Activated naive CD4-positive, alpha-beta T cell treated with Interleukin-2 at 50 U/mL for 16 hours (primary cell): ENCODE measurements around the gene LGR6.

Experiments used
- DNase-seq: peaks from one replicate; pipeline ENCODE4 v3.0.0-alpha.2; 2020

LGR6 gene

DNA sequence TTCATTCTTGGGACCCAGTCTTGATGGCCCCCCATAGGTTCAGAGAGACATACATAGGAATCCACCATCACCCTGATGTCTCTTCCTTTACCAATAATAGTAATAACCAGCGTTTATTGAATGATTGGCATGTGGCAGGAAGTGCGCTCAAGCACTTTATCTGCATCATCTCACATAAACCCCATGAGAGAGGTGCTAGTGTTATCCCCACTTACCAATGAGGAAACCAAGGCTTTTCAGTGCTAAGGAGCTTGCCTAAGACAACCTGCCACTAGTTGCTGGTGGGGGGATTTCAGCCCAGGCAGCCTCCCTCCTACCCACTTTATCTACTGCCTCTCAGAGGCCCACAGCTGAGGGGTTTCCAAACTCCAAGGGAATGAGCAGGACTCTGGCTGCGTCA, 7.7 kb downstream of the LGR6 start:
- DNase-seq, result no peak

- no peak for DNase-seq
These were observed 8.4 kb downstream of the LGR6 start for GRCh38 chr1:202201971-202202370.

DNA sequence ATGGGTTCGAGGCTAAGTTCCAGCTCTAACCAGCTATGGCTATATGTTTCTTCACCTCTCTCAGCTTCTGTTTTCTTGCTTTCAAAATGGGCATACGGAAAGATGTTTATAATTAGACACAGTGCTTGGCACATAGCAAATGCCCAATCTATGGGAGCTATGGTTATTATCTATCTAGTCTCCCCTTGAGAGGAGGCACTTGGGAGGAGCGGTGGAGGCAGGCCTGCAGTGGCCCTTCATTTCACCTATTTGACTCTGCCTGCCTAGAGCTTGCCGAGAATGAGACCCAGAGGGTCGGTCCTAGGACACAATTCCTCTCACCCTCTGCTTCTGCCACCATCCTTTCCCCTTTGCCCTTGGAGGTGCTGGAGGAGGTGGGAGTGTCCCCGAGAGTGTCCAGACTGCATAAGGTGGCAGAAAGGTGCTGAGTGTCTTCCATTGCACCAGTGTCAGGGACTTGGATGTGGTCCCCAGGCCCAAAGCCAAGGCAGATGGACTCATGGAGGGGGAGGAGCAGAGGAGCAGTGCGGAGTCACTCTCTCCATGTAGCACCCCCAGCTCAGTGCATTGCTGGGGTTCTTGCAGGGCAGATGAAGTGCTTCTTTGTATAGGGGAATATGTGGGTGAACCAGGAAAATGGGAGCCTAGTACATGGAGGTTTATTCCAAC, 9.0 kb downstream of the LGR6 start:
- no peak for DNase-seq

DNA sequence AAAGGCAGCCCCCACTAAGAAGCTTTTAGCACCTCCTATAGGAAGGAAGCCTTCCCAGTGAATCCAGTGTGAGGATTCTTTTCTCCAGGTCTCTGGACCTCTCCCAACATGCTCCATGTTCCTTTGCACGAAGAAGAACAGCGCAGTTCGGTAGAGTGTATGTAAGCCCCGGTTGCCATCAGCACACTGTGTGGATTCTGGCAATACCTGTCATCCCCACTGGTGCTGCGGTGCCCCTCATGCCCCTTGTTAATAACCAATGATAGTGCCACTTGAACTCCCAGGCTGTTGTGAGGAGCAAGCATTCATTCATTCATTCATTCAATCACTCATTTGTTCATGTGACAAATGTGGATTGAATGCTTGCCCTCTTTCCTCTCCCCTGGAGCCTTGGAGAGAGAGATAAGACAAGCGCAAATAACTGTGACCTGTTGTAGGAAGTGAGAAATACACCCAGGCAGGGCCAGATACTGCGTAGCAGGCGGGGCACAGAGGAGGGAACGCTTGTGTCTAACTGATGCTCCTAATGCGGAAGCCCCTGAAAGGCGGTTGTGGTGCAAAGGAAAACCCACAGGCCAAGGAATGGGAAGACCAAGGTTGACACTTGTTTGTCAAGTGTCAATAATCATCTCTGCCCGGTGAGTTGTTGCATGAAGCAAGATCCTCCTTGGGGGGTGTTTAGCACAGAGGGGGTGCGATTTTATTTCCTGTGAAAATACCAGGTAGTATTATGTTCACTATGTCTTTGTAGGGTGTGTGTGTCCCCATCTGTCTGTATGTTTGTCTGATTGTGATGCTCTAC, 9.8 kb downstream of the LGR6 start:
- DNase-seq, result no peak

DNA sequence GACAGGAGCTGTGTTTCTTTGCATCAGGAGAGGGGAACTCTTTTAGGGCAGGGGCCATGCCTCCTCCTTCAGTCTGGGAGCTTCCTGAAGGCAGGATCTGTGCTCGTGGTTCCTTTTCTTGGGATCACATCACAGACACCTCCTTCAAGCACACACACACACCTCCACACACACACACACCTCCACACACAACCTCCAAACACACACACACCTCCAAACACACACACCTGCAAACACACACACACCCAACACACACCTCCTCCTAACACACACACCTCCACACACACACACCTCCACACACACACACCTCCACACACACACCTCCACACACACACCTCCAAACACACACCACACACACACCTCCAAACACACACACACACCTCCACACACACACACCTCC, 10.5 kb downstream of the LGR6 start:
- DNase-seq, result no peak

- no peak for DNase-seq
These were observed 12.1 kb downstream of the LGR6 start for GRCh38 chr1:202205523-202206190.

GRCh38 chr1:202207292-202207691, 13.7 kb downstream of the LGR6 start:
- DNase-seq, result no peak

GRCh38 chr1:202208351-202208857, 14.8 kb downstream of the LGR6 start:
- no peak for DNase-seq

GRCh38 chr1:202210385-202210784, 16.8 kb downstream of the LGR6 start:
- DNase-seq, result no peak

- no peak for DNase-seq
These were observed 17.4 kb downstream of the LGR6 start for GRCh38 chr1:202210969-202211368.

GRCh38 chr1:202212787-202213186, 19.2 kb downstream of the LGR6 start:
- no peak for DNase-seq

DNA sequence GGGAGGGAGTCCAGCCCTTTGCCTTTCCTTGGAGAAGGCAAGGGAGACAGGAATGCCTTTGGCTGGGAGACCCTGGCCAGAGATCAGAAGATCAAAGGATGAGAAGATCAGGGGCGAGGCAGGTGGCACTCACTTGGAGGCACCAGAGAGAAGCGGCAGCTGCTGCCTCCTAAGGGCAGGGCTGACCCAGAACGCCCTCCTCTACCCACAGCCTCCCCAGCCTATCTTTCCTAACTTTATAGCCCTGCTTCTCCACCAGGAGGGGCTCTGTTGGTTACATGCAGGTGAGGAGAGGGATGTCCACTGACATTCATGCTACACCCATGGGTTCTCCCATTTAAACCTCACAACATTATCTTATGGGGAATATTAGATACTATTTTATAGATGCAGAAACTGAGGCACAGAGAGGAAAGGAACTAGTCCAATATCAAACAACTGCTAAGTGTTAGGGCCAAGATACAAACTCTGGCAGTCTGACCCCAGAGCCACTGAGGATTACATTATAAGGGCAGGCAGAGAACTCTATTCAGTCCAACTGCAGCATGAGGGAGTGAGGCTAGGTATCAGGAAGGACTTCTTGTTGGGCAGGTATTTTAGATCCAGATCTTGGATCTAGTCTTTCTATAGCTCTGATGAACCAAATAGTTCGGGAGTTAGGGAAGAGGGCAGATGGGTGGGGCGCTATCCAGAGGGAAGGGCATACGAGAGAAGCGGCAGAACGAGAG, 19.9 kb downstream of the LGR6 start:
- no peak for DNase-seq

DNA sequence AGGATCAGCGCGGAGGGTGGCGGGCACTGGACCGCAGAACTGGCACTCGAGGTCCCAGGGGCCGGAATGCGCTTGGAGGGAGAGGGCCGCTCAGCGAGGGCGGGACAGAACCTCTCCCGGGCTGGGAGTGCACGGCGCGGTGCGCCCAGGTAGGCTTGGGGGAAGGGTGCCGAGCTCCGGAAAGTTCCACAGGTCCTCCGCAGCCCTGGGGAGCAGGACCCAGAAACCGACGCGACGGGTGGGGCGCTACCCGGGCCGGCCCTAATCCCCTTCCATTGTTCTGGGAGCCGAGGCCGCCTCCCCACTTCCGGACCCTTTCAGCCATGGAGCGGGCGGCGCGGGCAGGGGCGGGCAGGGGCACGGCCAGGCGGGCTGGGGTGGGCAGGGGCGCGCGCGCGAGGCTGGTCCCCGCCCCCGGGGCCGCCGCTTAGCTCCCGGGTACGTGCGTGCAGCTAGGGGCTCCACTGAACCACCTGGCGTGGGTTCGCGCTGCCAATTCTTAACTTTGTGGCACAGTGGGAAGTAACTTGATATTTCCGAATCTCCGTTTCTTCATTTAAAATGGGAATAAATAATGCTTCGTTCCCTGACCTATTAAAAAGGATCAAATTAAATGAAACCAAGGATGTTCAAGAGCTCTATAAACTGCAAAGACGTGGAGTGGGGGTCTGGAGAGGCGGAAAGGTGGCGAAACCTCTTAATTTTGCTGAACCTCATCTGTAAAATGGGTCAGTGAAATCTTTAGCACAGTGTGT, 20.7 kb downstream of the LGR6 start:
- DNase-seq, result no peak

- DNase-seq, result no peak
These were observed 22.0 kb downstream of the LGR6 start for GRCh38 chr1:202215472-202216130.

GRCh38 chr1:202216691-202217090, 23.1 kb downstream of the LGR6 start:
- DNase-seq, result no peak

GRCh38 chr1:202217516-202217915, 23.9 kb downstream of the LGR6 start:
- no peak for DNase-seq

DNA sequence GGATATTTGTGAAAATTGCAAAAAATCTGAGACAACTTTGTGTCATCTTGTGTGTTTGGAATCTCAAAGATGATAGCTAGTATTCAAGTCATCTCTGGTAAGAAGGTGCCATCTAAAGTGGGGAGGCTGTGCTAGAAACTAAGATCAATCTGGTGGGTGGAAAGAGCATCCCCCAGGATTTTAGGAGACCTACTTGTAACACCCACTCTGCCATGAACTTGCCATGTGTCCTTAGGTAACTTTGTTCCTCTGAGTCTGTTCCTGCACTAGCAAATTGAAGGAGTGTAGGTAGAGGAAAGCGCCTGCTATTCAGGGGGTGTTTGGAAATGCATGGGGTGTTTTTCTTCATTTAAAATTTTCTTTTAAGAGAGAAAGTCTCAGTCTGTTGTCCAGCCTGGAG, 24.4 kb downstream of the LGR6 start:
- DNase-seq, result no peak

DNA sequence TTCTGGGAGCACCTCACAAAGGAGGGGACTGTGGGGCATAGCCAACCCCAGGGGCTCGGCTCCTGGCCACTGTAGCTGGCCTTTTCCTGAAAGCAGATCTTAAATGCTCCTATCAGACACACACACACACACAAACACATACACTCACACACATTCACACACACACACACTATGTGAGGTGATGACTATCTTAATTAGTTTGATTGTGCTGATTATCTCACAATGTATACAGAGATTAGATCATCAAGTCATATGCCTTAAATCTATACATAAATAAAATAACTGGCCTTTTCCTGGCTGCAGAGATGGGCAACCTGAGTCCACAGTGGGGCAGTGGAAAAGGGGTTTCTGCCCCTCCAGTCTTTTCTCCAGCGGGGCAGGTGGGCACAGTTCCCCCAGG, 27.1 kb downstream of the LGR6 start:
- DNase-seq, result no peak

- no peak for DNase-seq
These were observed 28.6 kb downstream of the LGR6 start for GRCh38 chr1:202221911-202222909.

- no peak for DNase-seq
These were observed 29.7 kb downstream of the LGR6 start for GRCh38 chr1:202223121-202223860.
